NT2/D1 (cell line): ENCODE data around the gene TTC13.

ENCODE experiments used
- DNase-seq: peaks from one replicate; pipeline ENCODE4 v3.0.0-alpha.2; 2011; ENCODE audit warnings: low read depth, low spot score
- H3K27me3 ChIP-seq: 2 replicates; pipeline ENCODE4 v1.6.0; 2011; ENCODE audit warnings: mild to moderate bottlenecking; ENCODE audit not compliant: insufficient read length, insufficient read depth
- H3K36me3 ChIP-seq: 2 replicates; pipeline ENCODE4 v1.6.1; 2011; ENCODE audit warnings: mild to moderate bottlenecking, low read length, mixed read lengths; ENCODE audit not compliant: insufficient read depth, insufficient read length
- H3K4me1 ChIP-seq: 2 replicates; pipeline ENCODE4 v1.5.1; 2011; ENCODE audit not compliant: insufficient read depth, insufficient read length
- H3K4me3 ChIP-seq: 2 replicates; pipeline ENCODE4 v1.5.1; 2011; ENCODE audit warnings: low read depth; ENCODE audit not compliant: insufficient read length
- H3K9ac ChIP-seq: 2 replicates; pipeline ENCODE4 v1.6.0; 2011; ENCODE audit warnings: low read depth; ENCODE audit not compliant: insufficient read length
- H3K9me3 ChIP-seq: 2 replicates; pipeline ENCODE4 v1.5.1; 2011; ENCODE audit warnings: mild to moderate bottlenecking, low read length; ENCODE audit not compliant: insufficient read depth
- SUZ12 ChIP-seq: IDR thresholded peaks from 2 replicates; pipeline ENCODE4 v1.6.1; 2011; ENCODE audit not compliant: insufficient read length, insufficient read depth; ENCODE audit errors: extremely low read depth
- YY1 ChIP-seq: IDR thresholded peaks from 2 replicates; pipeline ENCODE4 v1.6.1; 2011; ENCODE audit not compliant: insufficient read length, insufficient read depth
- ZNF274 ChIP-seq: IDR thresholded peaks from 2 replicates; pipeline ENCODE4 v1.6.1; 2011; ENCODE audit warnings: mild to moderate bottlenecking, low read depth, low read length

Gene TTC13

GRCh38 chr1:231021540-231022031 lies 42.9 kb upstream of the TTC13 start:
- H3K36me3 ChIP-seq, result peaks cover 3% of the 10 kb centered on the region
- H3K9me3 ChIP-seq, result no peaks in the 10 kb centered on the region
- TF ChIP-seq ZNF274 (no peak), YY1 (no peak), SUZ12 (no peak)
- DNase-seq, result no peak
- H3K27me3 ChIP-seq, result no peaks in the 10 kb centered on the region
- peaks cover 5% of the 10 kb centered on the region for H3K4me1 ChIP-seq
- no peak overlapping the region for H3K9ac ChIP-seq
- H3K4me3 ChIP-seq, result no peak overlapping the region

GRCh38 chr1:231020816-231021215 lies 42.2 kb upstream of the TTC13 start:
- Histone ChIP-seq H3K27me3 (no peaks in the 10 kb centered on the region), H3K36me3 (peaks cover 3% of the 10 kb centered on the region), H3K4me3 (no peak overlapping the region), H3K4me1 (peaks cover 5% of the 10 kb centered on the region), H3K9ac (no peak overlapping the region), H3K9me3 (no peaks in the 10 kb centered on the region)
- TF ChIP-seq ZNF274 (no peak), YY1 (no peak), SUZ12 (no peak)
- DNase-seq, result peak; percentile 73

- H3K9me3 ChIP-seq, result no peaks in the 10 kb centered on the region
- H3K4me1 ChIP-seq, result peaks cover 5% of the 10 kb centered on the region
- H3K9ac ChIP-seq, result no peak overlapping the region
- no peak overlapping the region for H3K4me3 ChIP-seq
- TF ChIP-seq SUZ12 (no peak), YY1 (no peak), ZNF274 (no peak)
- H3K36me3 ChIP-seq, result peaks cover 3% of the 10 kb centered on the region
- DNase-seq, result no peak
- no peaks in the 10 kb centered on the region for H3K27me3 ChIP-seq
Observed at GRCh38 chr1:231020139-231020601, 41.5 kb upstream of the TTC13 start.

GRCh38 chr1:231019711-231020110 lies 41.0 kb upstream of the TTC13 start:
- H3K4me3 ChIP-seq, result no peak overlapping the region
- H3K36me3 ChIP-seq, result peaks cover 3% of the 10 kb centered on the region

DNA sequence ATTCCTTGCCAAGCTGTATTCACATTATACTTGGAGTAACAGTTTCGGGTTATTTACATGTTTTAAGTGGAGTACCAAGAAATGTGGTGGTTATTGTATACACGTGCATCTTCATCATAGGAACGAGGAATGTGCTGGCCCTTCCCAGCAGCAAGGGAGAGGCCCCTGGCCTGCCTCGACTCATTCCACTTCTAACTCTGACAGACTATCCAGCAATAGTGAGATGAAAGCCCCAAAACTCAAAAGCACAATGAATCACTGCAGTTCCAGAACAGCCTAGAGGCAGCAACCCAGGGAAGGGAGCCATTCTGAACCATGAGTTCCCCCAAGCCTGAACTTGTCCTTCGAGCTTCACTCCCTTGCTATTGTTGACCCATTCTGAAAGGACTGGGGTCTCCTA lies 38.3 kb upstream of the TTC13 start:
- no peak for DNase-seq
- H3K9ac ChIP-seq, result no peak overlapping the region
- H3K9me3 ChIP-seq, result no peaks in the 10 kb centered on the region

More at GRCh38 chr1:231019711-231020110, 41.0 kb upstream of the TTC13 start:
- Histone ChIP-seq H3K27me3 (no peaks in the 10 kb centered on the region), H3K9ac (no peak overlapping the region), H3K4me1 (peaks cover 5% of the 10 kb centered on the region), H3K9me3 (no peaks in the 10 kb centered on the region)
- no peak for DNase-seq
- TF ChIP-seq SUZ12 (no peak), YY1 (no peak), ZNF274 (no peak)

DNA sequence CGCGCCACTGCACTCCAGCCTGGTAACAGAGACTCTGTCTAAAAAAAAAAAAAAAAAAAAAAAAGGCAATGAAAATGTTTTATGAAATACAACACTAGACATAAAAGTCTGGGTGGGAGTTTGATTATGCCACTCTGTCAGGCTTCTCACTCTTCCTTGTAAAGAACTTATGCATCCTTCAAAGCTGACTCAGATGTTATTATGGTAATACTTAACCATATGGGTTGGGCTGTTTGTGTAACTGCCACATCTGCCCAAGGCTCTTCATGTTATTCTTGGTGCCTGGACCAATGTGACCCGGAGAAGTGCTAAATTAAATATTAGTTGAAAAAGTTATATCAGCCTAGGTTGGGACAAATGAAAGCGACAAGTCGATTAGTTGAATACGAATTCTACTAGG lies 37.6 kb upstream of the TTC13 start:
- Histone ChIP-seq H3K9me3 (no peaks in the 10 kb centered on the region), H3K36me3 (peaks cover 3% of the 10 kb centered on the region), H3K4me3 (no peak overlapping the region), H3K9ac (no peak overlapping the region), H3K27me3 (peaks cover 2% of the 10 kb centered on the region), H3K4me1 (peaks cover 5% of the 10 kb centered on the region)
- DNase-seq, result no peak
- no peak for TF ChIP-seq YY1
- no peak for TF ChIP-seq ZNF274
- no peak for TF ChIP-seq SUZ12

More for the DNA sequence above, 38.3 kb upstream of the TTC13 start:
- Histone ChIP-seq H3K4me3 (no peak overlapping the region), H3K36me3 (peaks cover 3% of the 10 kb centered on the region), H3K4me1 (peaks cover 5% of the 10 kb centered on the region), H3K27me3 (no peaks in the 10 kb centered on the region)
- no peak for TF ChIP-seq SUZ12
- TF ChIP-seq YY1, result no peak
- no peak for TF ChIP-seq ZNF274

DNA sequence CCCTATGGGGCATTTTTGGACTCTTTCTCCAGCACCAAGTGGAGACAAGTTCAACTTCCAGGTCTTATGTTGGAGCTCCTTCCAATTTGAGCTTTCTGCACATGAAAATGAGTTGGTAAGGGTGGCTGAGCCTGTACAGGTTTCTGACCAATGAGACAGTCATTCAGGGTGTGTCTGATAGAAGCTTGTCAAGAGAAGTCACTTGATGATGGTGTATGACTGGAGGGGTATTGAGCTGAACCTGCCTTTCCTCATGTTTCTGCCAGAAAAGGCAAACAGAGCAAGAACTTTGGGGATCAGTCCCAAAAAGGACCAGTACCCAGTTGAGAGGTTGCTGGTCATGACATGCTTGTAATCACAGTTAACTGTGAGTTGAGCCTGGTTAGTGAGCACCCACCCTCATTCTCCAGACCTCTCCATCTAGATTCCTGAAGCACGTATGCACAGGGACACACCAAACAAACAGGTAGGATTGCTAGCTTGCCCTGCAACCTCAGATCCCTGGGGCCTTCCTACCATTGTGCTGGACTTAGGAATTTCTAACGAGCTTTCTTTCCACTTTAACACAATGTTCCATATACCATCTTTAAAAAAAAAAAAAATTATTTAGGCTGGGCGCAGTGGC lies 34.8 kb upstream of the TTC13 start:
- no peaks in the 10 kb centered on the region for H3K36me3 ChIP-seq
- TF ChIP-seq ZNF274 (no peak), SUZ12 (no peak), YY1 (no peak)
- H3K4me1 ChIP-seq, result peaks cover 2% of the 10 kb centered on the region
- H3K9me3 ChIP-seq, result no peaks in the 10 kb centered on the region
- H3K4me3 ChIP-seq, result no peak overlapping the region
- DNase-seq, result no peak
- H3K27me3 ChIP-seq, result peaks cover 2% of the 10 kb centered on the region
- H3K9ac ChIP-seq, result no peak overlapping the region
